ENCODE data around the gene PDE5A.

PDE5A gene

DNA sequence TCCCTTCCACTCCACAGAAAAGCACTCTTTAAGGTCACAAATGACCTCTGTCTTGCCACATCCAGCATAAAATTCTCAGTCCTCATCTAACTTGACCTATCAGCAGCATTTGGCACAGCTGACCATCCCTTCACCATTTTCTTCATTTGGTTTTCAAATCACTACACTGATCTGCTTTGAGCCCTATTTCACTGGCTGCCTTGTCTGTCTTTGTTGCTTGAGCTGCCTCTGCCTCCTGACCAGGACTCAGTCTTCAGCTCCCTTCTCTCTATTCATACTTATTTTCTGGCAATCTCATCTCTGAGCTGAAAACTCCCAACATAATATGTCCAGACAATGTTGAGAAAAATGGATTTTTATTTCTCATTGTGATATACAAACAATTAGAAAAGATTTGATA lies 27.7 kb upstream of the PDE5A start:
- TF ChIP-seq, protein P1, sequence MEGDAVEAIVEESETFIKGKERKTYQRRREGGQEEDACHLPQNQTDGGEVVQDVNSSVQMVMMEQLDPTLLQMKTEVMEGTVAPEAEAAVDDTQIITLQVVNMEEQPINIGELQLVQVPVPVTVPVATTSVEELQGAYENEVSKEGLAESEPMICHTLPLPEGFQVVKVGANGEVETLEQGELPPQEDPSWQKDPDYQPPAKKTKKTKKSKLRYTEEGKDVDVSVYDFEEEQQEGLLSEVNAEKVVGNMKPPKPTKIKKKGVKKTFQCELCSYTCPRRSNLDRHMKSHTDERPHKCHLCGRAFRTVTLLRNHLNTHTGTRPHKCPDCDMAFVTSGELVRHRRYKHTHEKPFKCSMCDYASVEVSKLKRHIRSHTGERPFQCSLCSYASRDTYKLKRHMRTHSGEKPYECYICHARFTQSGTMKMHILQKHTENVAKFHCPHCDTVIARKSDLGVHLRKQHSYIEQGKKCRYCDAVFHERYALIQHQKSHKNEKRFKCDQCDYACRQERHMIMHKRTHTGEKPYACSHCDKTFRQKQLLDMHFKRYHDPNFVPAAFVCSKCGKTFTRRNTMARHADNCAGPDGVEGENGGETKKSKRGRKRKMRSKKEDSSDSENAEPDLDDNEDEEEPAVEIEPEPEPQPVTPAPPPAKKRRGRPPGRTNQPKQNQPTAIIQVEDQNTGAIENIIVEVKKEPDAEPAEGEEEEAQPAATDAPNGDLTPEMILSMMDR (conservative IDR thresholded peaks at IDR 0.05): no peak
- no peak overlapping the region for H3K27ac ChIP-seq

DNA sequence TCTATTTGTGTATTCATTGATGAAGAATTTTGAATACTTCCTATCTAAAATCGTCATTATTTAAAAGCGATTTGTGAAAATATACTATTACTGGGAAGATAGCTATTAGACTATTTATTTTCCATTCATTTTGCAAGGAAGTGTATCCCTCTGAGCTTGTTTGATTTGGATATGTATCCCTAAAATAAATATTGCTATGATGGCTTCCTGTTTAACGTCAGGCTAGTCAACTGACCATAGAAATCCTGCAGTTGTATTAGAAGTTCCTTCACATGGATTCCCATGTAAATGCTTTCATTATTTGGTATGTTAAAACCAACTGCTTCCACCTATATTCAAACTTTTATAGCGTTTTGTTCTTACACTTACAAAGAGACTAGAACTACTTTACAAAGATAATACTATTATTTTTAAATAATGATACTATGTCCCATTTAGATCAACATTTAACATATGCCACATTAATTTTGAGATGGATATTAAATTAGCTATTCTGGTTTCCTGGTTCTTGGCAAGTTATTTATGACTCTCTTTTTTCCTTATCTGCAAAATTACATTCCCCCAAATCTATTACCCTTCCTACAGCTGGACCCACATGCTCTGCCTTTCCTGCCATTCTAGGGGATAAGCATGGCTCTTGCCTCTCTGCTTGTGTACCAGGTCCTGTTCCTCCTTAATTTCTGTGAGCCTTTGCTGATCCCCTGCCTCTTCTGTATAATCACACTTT lies 26.7 kb upstream of the PDE5A start:
- TF ChIP-seq, protein P1 (conservative IDR thresholded peaks at IDR 0.05): no peak
- no peak overlapping the region for H3K27ac ChIP-seq

DNA sequence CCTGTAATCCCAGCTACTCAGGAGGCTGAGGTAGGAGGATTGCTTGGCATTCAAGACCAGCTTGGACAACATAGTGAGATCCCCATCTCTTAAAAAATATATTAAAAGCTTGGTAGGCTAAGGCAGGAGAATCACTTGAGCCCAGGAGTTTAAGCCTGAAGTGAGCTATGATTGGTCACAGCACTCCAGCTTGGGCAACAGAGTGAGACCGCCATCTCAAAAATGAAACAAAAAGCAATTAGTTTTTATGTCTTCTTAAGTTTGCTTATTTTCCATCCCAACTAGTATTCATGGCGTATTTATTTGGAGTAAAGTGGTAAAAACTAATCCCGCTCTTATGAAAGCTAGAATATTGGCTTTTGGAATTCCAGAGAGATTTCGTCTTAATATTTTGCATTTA lies 25.4 kb upstream of the PDE5A start:
- TF ChIP-seq, protein P1 (conservative IDR thresholded peaks at IDR 0.05): no peak
- H3K27ac ChIP-seq: no peak overlapping the region

DNA sequence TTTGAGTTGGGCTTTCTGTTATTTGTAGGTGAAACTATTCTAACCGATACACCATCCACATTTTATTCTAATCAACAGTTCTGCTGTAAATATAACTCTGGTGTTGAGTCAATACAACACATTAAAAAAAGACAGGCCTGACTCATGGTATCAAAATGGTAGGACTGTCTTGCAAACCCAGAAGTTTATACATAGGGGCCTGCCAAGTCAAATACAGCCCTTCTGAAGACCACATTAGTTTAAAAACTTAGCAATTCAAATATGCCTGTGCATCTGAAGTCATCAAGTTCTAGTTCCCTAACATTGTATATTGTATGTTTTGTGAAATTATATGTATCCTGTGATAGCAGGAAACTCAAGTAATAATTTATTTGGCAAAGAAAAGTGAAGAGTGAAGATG lies 24.4 kb upstream of the PDE5A start:
- TF ChIP-seq, protein P1 (conservative IDR thresholded peaks at IDR 0.05): no peak
- H3K27ac ChIP-seq: no peak overlapping the region

DNA sequence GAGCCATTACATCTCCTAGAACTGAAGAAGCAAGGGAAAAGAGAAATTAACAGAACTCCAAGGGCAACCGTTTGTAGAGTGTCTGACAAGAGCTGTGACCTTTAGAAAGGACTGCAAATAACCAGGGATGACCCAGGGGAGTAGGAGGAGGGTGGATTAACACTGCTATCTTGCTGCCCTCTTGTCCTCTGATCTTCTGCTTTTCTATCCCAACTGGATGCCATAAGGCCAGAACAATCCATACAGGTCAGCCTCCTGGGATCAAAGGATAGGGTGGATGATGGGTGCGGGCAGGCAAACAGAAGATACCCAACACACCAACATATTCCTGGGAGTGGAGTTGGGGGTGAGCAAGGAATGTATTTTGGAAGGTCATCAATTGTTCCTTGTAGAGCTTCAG lies 19.8 kb upstream of the PDE5A start:
- no peak overlapping the region for H3K27ac ChIP-seq
- TF ChIP-seq, protein P1 (conservative IDR thresholded peaks at IDR 0.05): no peak

DNA sequence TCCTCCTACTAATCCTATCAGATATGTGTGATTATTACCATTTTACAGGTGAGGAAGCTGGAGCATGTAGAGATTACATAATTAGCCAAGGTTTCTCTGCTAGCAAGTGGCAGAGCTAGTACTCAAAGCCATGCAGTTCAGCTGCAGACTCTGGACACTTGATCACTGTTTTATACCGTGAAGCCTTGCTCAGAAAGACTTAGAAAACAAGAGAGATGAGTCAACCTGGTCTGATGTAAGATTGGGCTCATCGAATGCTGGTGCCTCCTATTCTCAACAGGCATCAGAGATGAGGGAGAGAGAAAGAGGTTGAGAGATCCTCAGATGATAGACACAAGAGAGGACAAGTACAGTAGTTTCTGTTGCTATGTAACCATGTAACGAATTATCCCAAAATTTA lies 19.0 kb upstream of the PDE5A start:
- TF ChIP-seq, protein P1 (conservative IDR thresholded peaks at IDR 0.05): no peak
- no peak overlapping the region for H3K27ac ChIP-seq

DNA sequence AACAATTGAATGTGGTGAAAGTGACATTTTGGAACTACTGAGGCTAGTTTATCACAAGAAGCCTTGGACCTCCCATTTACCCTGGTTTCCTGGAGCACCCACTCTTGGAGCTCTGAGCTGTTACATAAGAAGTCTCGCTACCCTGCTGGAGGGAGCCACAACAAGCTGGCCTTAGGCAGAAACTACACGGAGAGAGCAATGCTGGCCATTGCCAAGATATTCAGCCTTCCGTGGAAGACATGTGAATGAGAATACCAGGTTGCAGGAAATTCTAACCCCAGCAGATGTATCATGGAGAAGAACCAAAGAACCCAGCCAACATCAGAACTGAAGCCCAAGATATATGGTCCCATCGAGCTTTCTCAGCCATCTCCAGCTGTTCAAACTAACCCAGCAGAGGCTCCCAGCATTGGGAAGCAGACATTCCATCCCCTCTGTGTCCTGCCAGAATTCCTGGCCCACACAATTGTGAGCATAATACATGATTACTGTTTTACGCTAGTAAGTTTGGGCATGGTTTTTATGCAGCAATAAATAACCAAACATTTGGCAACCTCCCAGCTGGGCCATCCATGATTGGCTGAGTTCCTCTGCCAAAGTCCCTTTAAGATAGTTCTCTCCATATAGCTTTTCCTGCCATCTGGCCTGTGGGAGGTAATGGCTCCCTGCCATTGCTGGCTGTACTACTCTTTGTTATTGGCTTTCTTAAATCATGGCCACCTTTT lies 17.9 kb upstream of the PDE5A start:
- H3K27ac ChIP-seq: no peak overlapping the region
- TF ChIP-seq, protein P1 (conservative IDR thresholded peaks at IDR 0.05): no peak

All from VCaP (cell line).